LNCaP clone FGC (cell line): ENCODE data around the gene SRPX2.

Source experiments
- DNase-seq: peaks from one replicate; pipeline ENCODE4 v3.0.0-alpha.2; 2011; ENCODE audit warnings: low read depth
- H3K4me3 ChIP-seq: 2 replicates; pipeline ENCODE4 v1.5.1; 2011; ENCODE audit warnings: mild to moderate bottlenecking, low read depth, low read length, control low read depth
- CTCF ChIP-seq: IDR thresholded peaks from 2 replicates; pipeline ENCODE4 v1.5.1; 2012; ENCODE audit warnings: mild to moderate bottlenecking; ENCODE audit not compliant: control insufficient read depth, insufficient read depth; ENCODE audit errors: extremely low read depth

Gene SRPX2

GRCh38 chrX:100659431-100660137 is 15.6 kb downstream of the SRPX2 start:
- no peak for DNase-seq
- TF ChIP-seq CTCF = no peak
- no peak overlapping the region for H3K4me3 ChIP-seq

GRCh38 chrX:100662170-100662569 is 18.2 kb downstream of the SRPX2 start:
- DNase-seq = no peak
- no peak overlapping the region for H3K4me3 ChIP-seq
- TF ChIP-seq CTCF = no peak

- DNase-seq = no peak
- no peak for TF ChIP-seq CTCF
- no peak overlapping the region for H3K4me3 ChIP-seq
These were observed 18.8 kb downstream of the SRPX2 start for GRCh38 chrX:100662796-100663195.

- no peak overlapping the region for H3K4me3 ChIP-seq
- DNase-seq = peak; percentile 13
- no peak for TF ChIP-seq CTCF
These were observed 19.6 kb downstream of the SRPX2 start for GRCh38 chrX:100663642-100664041.

GRCh38 chrX:100672966-100673365 is 29.0 kb downstream of the SRPX2 start:
- no peak for DNase-seq
- TF ChIP-seq CTCF = no peak
- H3K4me3 ChIP-seq = no peak overlapping the region

- H3K4me3 ChIP-seq = no peak overlapping the region
- TF ChIP-seq CTCF = no peak
- no peak for DNase-seq
These were observed 29.5 kb downstream of the SRPX2 start for GRCh38 chrX:100673397-100673953.

GRCh38 chrX:100674705-100675104 is 30.7 kb downstream of the SRPX2 start:
- no peak for DNase-seq
- no peak overlapping the region for H3K4me3 ChIP-seq
- TF ChIP-seq CTCF = no peak
